KMS-11 (cell line): Measurements from ENCODE around the gene SIGLEC1.

Experiments
- H2AFZ ChIP-seq: fragments of 200-600 bp; sonication (generic); 2 replicates; pipeline ENCODE4 v1.6.1; 2016; ENCODE audit warnings: antibody characterized with exemption, mixed run types, low read depth
- H3K27ac ChIP-seq: fragments of 200-600 bp; sonication (generic); 2 replicates; pipeline ENCODE4 v1.6.1; 2016; ENCODE audit warnings: mild to moderate bottlenecking, mixed run types
- H3K27me3 ChIP-seq: fragments of 200-600 bp; sonication (generic); 2 replicates; pipeline ENCODE4 v1.6.1; 2017; ENCODE audit warnings: mild to moderate bottlenecking, low read depth, mixed run types, moderate library complexity; ENCODE audit not compliant: insufficient read depth
- H3K36me3 ChIP-seq: fragments of 200-600 bp; sonication (generic); 2 replicates; pipeline ENCODE4 v1.6.1; 2017; ENCODE audit warnings: mild to moderate bottlenecking, mixed run types; ENCODE audit not compliant: insufficient read depth
- H3K4me1 ChIP-seq: fragments of 200-600 bp; sonication (generic); 2 replicates; pipeline ENCODE4 v1.6.1; 2016; ENCODE audit warnings: mild to moderate bottlenecking, low read depth, mixed run types; ENCODE audit not compliant: poor library complexity, severe bottlenecking
- H3K4me2 ChIP-seq: fragments of 200-600 bp; sonication (generic); 2 replicates; pipeline ENCODE4 v1.7.0; 2016; ENCODE audit warnings: mild to moderate bottlenecking, mixed run types
- H3K4me3 ChIP-seq: fragments of 200-600 bp; sonication (generic); IDR thresholded peaks from 2 replicates; pipeline ENCODE4 v1.6.1; 2017; ENCODE audit warnings: low read depth, low read length, mixed read lengths; ENCODE audit not compliant: insufficient read depth
- H3K79me2 ChIP-seq: fragments of 200-600 bp; sonication (generic); 2 replicates; pipeline ENCODE4 v1.6.1; 2016; ENCODE audit warnings: low read depth, mixed run types; ENCODE audit not compliant: insufficient read depth
- H3K9ac ChIP-seq: fragments of 200-600 bp; sonication (generic); 2 replicates; pipeline ENCODE4 v1.6.1; 2016; ENCODE audit warnings: mild to moderate bottlenecking, mixed run types
- H4K20me1 ChIP-seq: fragments of 200-600 bp; sonication (generic); 2 replicates; pipeline ENCODE4 v1.6.1; 2016; ENCODE audit warnings: mild to moderate bottlenecking, mixed run types; ENCODE audit not compliant: insufficient read depth
- CTCF ChIP-seq: fragments of 200-600 bp; sonication (generic); conservative IDR thresholded peaks from 2 replicates; pipeline ENCODE4 v1.6.1; 2017; ENCODE audit warnings: low read depth, mild to moderate bottlenecking, antibody characterized with exemption, low read length, moderate library complexity, mixed read lengths

Gene SIGLEC1

DNA sequence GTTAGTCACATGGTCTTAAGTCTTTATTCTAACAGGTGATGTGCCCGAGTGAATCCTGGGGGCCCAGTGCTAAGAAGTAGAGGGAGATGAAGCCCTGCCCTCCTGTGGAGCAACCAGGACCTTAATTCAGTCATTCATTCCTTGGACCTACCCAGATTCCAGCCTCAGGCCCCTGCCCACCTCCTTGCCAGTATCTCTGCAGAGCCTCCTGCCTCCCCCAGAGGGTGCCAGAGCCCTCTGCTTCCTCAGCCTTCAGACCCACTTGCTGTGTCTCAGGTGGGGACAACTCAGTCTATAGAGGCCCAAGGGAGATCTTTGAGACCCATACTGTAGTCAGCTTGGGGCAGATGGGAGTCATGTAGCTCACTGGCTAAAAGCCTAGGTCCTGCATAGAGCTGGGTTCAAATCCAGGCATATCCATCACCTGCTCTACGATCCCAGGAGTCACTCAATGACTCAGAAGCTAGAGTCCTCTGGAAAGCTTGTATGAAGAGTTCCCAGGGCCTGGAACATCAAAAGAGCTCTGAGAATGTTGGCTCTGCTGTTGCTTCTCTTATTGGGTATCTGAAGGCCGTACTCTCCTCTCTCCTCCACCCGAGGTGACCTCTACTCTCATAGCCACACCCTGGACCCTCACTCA lies 3.9 kb upstream of the SIGLEC1 start:
- H4K20me1 ChIP-seq: no peaks in the 10 kb centered on the region
- H3K27ac ChIP-seq: no peak overlapping the region
- no peaks in the 10 kb centered on the region for H3K79me2 ChIP-seq
- no peak overlapping the region for H3K4me3 ChIP-seq
- H3K27me3 ChIP-seq: no peaks in the 10 kb centered on the region
- H3K4me2 ChIP-seq: no peak overlapping the region
- no peak overlapping the region for H2AFZ ChIP-seq
- no peaks in the 10 kb centered on the region for H3K36me3 ChIP-seq
- TF ChIP-seq CTCF: peak; percentile 55
- H3K9ac ChIP-seq: no peak overlapping the region
- H3K4me1 ChIP-seq: peaks cover 7% of the 10 kb centered on the region

DNA sequence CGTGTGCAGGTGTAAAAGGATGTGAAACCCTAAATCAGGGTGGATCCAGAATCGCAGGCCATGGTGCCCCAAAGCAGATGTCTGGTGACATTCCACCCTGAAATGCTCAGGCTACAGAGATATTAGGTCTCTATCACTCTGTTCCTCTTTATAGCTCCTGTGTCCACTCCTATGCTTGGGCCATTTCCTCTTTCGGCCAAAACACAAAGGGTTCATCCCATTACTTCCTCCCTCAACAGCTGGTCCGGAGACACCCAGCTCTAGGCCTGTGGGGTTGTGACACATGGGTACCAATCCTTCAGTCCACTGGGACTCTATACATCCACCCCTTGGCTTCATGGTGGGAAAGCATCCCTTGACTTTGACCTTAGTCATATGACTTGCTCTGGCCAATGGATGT lies 1.7 kb upstream of the SIGLEC1 start:
- Histone ChIP-seq H3K36me3 (no peaks in the 10 kb centered on the region), H3K27me3 (no peaks in the 10 kb centered on the region), H3K4me1 (no peaks in the 10 kb centered on the region), H4K20me1 (no peaks in the 10 kb centered on the region), H3K27ac (no peak overlapping the region), H3K79me2 (no peaks in the 10 kb centered on the region), H3K4me2 (no peak overlapping the region), H2AFZ (no peak overlapping the region), H3K4me3 (no peak overlapping the region), H3K9ac (no peak overlapping the region)
- TF ChIP-seq CTCF: no peak

DNA sequence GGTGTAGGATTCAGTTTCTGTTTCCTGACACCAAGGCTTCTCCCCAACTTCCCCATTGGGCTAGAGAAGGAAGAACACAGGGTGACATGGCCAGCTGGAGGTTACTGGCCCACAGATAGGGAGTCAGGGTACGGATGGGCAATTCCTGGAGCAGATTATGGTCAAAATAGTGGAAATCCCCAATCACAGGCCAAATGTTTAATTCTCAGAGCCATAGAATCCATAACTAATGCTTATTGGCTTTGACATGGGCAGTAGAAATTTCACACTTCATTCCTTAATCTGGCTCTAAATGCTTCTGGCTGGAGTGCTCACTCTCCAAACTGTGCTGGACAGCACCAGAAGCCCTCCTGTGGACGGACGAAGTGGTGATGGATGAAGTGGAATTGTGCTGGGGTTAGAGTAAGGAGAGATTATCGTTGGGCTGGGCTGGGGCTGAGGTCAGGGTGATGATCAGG lies 887 bp downstream of the SIGLEC1 start:
- no peak overlapping the region for H3K4me2 ChIP-seq

GRCh38 chr20:3710703-3711483 lies 1.5 kb downstream of the SIGLEC1 start:
- H4K20me1 ChIP-seq: no peaks in the 10 kb centered on the region
- H3K79me2 ChIP-seq: no peaks in the 10 kb centered on the region
- H3K4me3 ChIP-seq: no peak overlapping the region
- H3K4me2 ChIP-seq: no peak overlapping the region
- no peak overlapping the region for H2AFZ ChIP-seq
- H3K27me3 ChIP-seq: no peaks in the 10 kb centered on the region
- TF ChIP-seq CTCF: peak; percentile 81
- no peaks in the 10 kb centered on the region for H3K4me1 ChIP-seq
- H3K27ac ChIP-seq: no peak overlapping the region
- H3K36me3 ChIP-seq: no peaks in the 10 kb centered on the region
- no peak overlapping the region for H3K9ac ChIP-seq

More for the DNA sequence above, 887 bp downstream of the SIGLEC1 start:
- H3K36me3 ChIP-seq: no peaks in the 10 kb centered on the region
- no peaks in the 10 kb centered on the region for H3K79me2 ChIP-seq
- no peak overlapping the region for H3K9ac ChIP-seq
- H3K27ac ChIP-seq: no peak overlapping the region
- H3K4me1 ChIP-seq: no peaks in the 10 kb centered on the region
- H3K4me3 ChIP-seq: no peak overlapping the region
- H3K27me3 ChIP-seq: no peaks in the 10 kb centered on the region
- TF ChIP-seq CTCF: no peak
- H2AFZ ChIP-seq: no peak overlapping the region
- no peaks in the 10 kb centered on the region for H4K20me1 ChIP-seq
